Transverse colon (tissue), 4 donors: ENCODE data around the gene PTGFRN. TPM values are rescaled to one million over a fixed set of nuclear protein-coding genes. Genes with fewer than 3 reads are reported as not detected.

ENCODE experiments used
- DNase-seq: peaks from one replicate; pipeline ENCODE4 v3.0.0-alpha.2; 2019
- H3K27ac ChIP-seq, 4 donors: fragments of 200-600 bp; sonication (generic); 2 replicates each; pipeline ENCODE4 v1.5.1; 2016 to 2018; ENCODE audit warnings: inconsistent platforms in 4 of 4
- H3K27me3 ChIP-seq: fragments of 200-600 bp; sonication (generic); 2 replicates; pipeline ENCODE4 v1.5.1; 2017; ENCODE audit warnings: inconsistent platforms
- H3K36me3 ChIP-seq, 4 donors: fragments of 200-600 bp; sonication (generic); 2 replicates each; pipeline ENCODE4 v1.5.1; 2017 to 2019; ENCODE audit warnings: inconsistent platforms in 4 of 4
- H3K4me1 ChIP-seq, 4 donors: fragments of 200-600 bp; sonication (generic); 2 replicates each; pipeline ENCODE4 v1.5.1; 2017 to 2020; ENCODE audit warnings: inconsistent platforms in 4 of 4
- H3K4me3 ChIP-seq, 4 donors: fragments of 200-600 bp; sonication (generic); 1 replicate in 1 of 4; 2 replicates in 3 of 4; pipeline versions ENCODE4 v1.5.1 to v1.6.1; 2017 to 2019; ENCODE audit warnings: inconsistent platforms in 4 of 4
- H3K9me3 ChIP-seq, 2 donors: fragments of 200-600 bp; sonication (generic); 2 replicates each; pipeline ENCODE4 v1.5.1; 2017 to 2019; ENCODE audit warnings: inconsistent platforms in 2 of 2
- CTCF ChIP-seq, 5 experiments: fragments of 200-600 bp in 3 of 5; fragments of 450-650 bp in 2 of 5; sonication (generic) in 3 of 5; IDR thresholded peaks; 1 replicate in 2 of 5; 2 replicates in 3 of 5; pipeline ENCODE4 v1.5.1; 2016 to 2017; ENCODE audit warnings: antibody characterized with exemption in 5 of 5, inconsistent platforms in 3 of 5, mild to moderate bottlenecking in 2 of 5, moderate library complexity in 1 of 5
- EP300 ChIP-seq: sonication (generic); formaldehyde crosslinking; IDR thresholded peaks from one replicate; pipeline ENCODE4 v1.6.1; 2017; ENCODE audit warnings: antibody characterized with exemption, low read depth
- POLR2A ChIP-seq: fragments of 450-650 bp; IDR thresholded peaks from one replicate; pipeline ENCODE4 v1.6.1; 2016; ENCODE audit warnings: antibody characterized with exemption, mild to moderate bottlenecking, moderate library complexity
- POLR2AphosphoS5 ChIP-seq, 3 donors: sonication (generic); formaldehyde crosslinking; IDR thresholded peaks; one replicate each; pipeline ENCODE4 v1.6.1; 2016; ENCODE audit warnings: antibody characterized with exemption in 3 of 3
- WGBS, 2 donors: methylation state at CpG; one replicate each; pipeline ENCODE4 v1.1.5; 2018; ENCODE audit warnings: low coverage in 1 of 2; 5-methylcytosine and 5-hydroxymethylcytosine counted together
- in situ Hi-C, 4 donors: fragments of 200-750 bp; cut with MboI; loops; one replicate each; pipeline versions ENCODE4 v1.15.0 to v1.15.1; 2017; ENCODE audit warnings: low sequenced_read_pairs in 3 of 4, low pct_ligation_motif_present in 1 of 4, low pct_unique_long_range_greater_than_20kb in 1 of 4
- intact Hi-C: fragments of 100-400 bp; cut with DNase I; formaldehyde crosslinking; loops from one replicate; pipeline ENCODE4 v1.15.1; 2023; ENCODE audit warnings: low total_unique reads
- total RNA-seq, 4 donors: library from RNA; depleted of rRNA; stranded (reverse); fragments of >200 nt; gene quantifications; one replicate each; pipeline ENCODE4 v1.1.0, GENCODE V29; 2016

Gene PTGFRN
- total RNA-seq, 4 donors from 2014 or later, result 39.6 to 98.9 (median 73.9) TPM

DNA sequence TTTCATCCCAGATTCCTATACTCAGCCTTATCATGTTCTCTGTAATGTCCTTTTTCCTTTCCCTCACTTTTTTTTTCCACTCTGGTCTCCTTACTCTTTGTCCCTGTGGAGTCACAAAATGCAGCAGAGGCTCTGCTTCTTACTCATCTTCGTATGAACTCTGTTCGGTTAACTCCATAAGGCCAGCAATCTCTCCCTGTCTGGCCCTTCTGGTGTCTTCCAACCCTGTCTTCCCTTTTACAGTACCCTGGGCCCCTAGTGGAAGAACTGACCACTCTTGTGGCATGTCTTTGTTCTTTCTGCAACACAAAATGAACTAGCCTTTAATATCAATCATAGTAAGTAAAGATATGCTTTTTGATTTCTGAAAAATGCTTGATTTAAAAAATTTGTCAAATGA lies 98.9 kb downstream of the PTGFRN start:
- WGBS, 2 donors, result 80 to 86% methylated on average over 2 of the region's 2 CpGs
- H3K9me3 ChIP-seq, result no peaks in the 10 kb centered on the region
- intact Hi-C loops, result no loop called here
- no peaks in the 10 kb centered on the region for H3K27me3 ChIP-seq
- in situ Hi-C loops, result no loop called here
- no peaks in the 10 kb centered on the region for H3K4me1 ChIP-seq
- no peaks in the 10 kb centered on the region for H3K36me3 ChIP-seq
- no peak overlapping the region for H3K4me3 ChIP-seq
- TF ChIP-seq POLR2AphosphoS5 (IDR thresholded peaks at IDR 0.05) (no peak), CTCF (IDR thresholded peaks at IDR 0.05) (no peak), POLR2A (no peak), EP300 (no peak)
- DNase-seq, result no peak
- no peak overlapping the region for H3K27ac ChIP-seq

DNA sequence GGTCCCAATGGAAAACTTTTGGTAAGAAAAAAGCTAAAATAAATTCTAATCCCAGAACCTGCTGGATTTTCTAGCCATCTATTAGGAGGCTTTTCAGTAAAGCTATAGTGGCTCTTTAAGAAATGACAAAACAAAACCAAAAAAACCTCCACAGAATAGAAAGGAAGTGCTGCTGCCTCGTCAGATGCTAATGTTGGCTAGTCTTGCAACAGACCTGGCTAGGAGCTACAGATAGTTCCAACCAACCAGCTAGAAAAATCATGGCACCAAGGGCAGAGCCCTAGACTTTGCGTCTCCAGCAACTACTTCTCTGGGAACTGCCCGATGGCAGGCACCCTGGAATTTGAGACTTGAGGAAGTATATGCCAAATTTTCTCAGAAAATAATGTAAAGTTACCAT lies 99.4 kb downstream of the PTGFRN start:
- in situ Hi-C loops, result no loop called here
- Histone ChIP-seq H3K36me3 (no peaks in the 10 kb centered on the region), H3K27ac (no peak overlapping the region), H3K4me1 (no peaks in the 10 kb centered on the region), H3K9me3 (no peaks in the 10 kb centered on the region), H3K27me3 (no peaks in the 10 kb centered on the region), H3K4me3 (no peak overlapping the region)
- TF ChIP-seq POLR2A, result no peak
- TF ChIP-seq CTCF (IDR thresholded peaks at IDR 0.05), result no peak
- no peak for TF ChIP-seq POLR2AphosphoS5 (IDR thresholded peaks at IDR 0.05)
- no peak for TF ChIP-seq EP300
- WGBS, 2 donors, result 61 to 71% methylated on average over 3 of the region's 3 CpGs
- no peak for DNase-seq
- intact Hi-C loops, result no loop called here

DNA sequence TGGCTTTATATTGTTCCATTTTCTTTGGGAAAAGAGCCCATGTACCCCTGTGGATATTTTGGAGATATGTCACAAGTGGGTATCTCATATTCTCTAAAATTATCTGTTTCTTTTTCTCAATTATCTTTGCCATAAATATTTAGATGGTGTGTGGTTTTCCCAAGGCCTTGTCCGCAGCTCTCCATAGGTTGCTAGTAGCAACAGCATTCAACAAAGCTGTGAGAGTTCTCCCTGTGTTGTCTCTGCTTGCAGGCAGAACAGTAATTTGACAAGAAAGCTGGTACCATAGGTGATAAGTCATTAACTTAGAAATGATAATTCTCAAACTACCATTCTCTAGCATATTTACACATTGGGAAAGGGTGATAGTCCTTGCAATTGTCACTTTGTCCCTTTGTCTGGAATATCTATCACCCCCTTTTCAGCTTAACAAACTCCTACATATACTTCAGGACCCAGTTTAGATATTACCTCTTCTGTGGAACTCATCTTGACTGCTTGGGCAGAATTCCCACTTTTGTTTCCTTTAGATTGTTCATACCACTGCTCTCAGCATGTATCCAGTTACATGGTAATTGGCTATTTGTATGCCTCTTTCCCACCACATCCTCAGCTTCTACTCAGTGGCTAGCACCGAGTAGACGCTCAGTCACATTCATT lies 100.7 kb downstream of the PTGFRN start:
- Histone ChIP-seq H3K36me3 (no peaks in the 10 kb centered on the region), H3K4me1 (no peaks in the 10 kb centered on the region), H3K27me3 (no peaks in the 10 kb centered on the region), H3K9me3 (no peaks in the 10 kb centered on the region), H3K4me3 (no peak overlapping the region), H3K27ac (no peak overlapping the region)
- in situ Hi-C loops, result no loop called here
- 88 to 97% methylated on average over 3 of the region's 3 CpGs for WGBS, 2 donors
- TF ChIP-seq POLR2AphosphoS5 (IDR thresholded peaks at IDR 0.05), result no peak
- TF ChIP-seq EP300, result no peak
- TF ChIP-seq CTCF (IDR thresholded peaks at IDR 0.05), result no peak
- no peak for TF ChIP-seq POLR2A
- no peak for DNase-seq
- intact Hi-C loops, result no loop called here

GRCh38 chr1:117011334-117011733 lies 101.6 kb downstream of the PTGFRN start:
- 97 to 100% methylated on average over 3 of the region's 3 CpGs for WGBS, 2 donors
- Histone ChIP-seq H3K36me3 (no peaks in the 10 kb centered on the region), H3K27ac (no peak overlapping the region), H3K27me3 (no peaks in the 10 kb centered on the region), H3K4me1 (no peaks in the 10 kb centered on the region), H3K4me3 (no peak overlapping the region), H3K9me3 (no peaks in the 10 kb centered on the region)
- TF ChIP-seq POLR2A (no peak), POLR2AphosphoS5 (IDR thresholded peaks at IDR 0.05) (no peak), CTCF (IDR thresholded peaks at IDR 0.05) (no peak), EP300 (no peak)
- in situ Hi-C loops (no loop called here), intact Hi-C loops (no loop called here)
- DNase-seq, result no peak
